ENCODE results near the gene CCDC88A.

GRCh38 chr2:55363636-55364035 is 56.0 kb downstream of the CCDC88A start:
- TF ChIP-seq CTCF (tag by site-specific recombination; IDR thresholded peaks at IDR 0.05) = no peak
- TF ChIP-seq GLI4 (tag by site-specific recombination; IDR thresholded peaks at IDR 0.05) = no peak
- no peak for TF ChIP-seq ZNF175 (tag by site-specific recombination; IDR thresholded peaks at IDR 0.05)
- TF ChIP-seq ZNF18 (tag by site-specific recombination; IDR thresholded peaks at IDR 0.05) = no peak
- no peak for TF ChIP-seq TCF7L2 (IDR thresholded peaks at IDR 0.05; ENCODE audit: borderline replicate concordance, low read depth, low read length)
- no peak for TF ChIP-seq ZNF561 (tag by site-specific recombination; IDR thresholded peaks at IDR 0.05; ENCODE audit: borderline replicate concordance)
- no peak for TF ChIP-seq ZNF121 (tag by site-specific recombination; IDR thresholded peaks at IDR 0.05)
- no peak for TF ChIP-seq ZNF670 (tag by site-specific recombination; IDR thresholded peaks at IDR 0.05; ENCODE audit: low read depth)
- TF ChIP-seq ZNF239 (tag by site-specific recombination; IDR thresholded peaks at IDR 0.05) = no peak
- TF ChIP-seq ZNF350 (tag by site-specific recombination; IDR thresholded peaks at IDR 0.05) = no peak

Data from HEK293 (cell line).